AG04450 (cell line): Measurements from ENCODE around the gene ERC1. TPM values are rescaled to one million over a fixed set of nuclear protein-coding genes. Genes with fewer than 3 reads are reported as not detected.
"Not testable (repeated sequence)": the region's sequence is repeated elsewhere in the genome, so short reads cannot be mapped to it uniquely, and the experiment has no call there.

Experiments used
- CTCF ChIA-PET: fragments of 300-600, 350-600 bp; formaldehyde crosslinking; extraction: SDS; loops from one replicate; lab custom pipeline; 2022; ENCODE audit warnings: antibody characterized with exemption, inconsistent platforms; lab: Charles Lee
- POLR2A ChIA-PET: fragments of 350-600 bp; formaldehyde crosslinking; extraction: SDS; loops from one replicate; lab custom pipeline; 2021; ENCODE audit warnings: antibody characterized with exemption, inconsistent platforms; lab: Yijun Ruan, JAX
- DNase-seq: peaks from one replicate; pipeline ENCODE4 v3.0.0-alpha.2; 2011; ENCODE audit warnings: low read depth, low spot score
- H3K27ac ChIP-seq: one replicate; pipeline ENCODE4 v1.5.1; 2012; ENCODE audit warnings: low read depth, low read length, control low read depth
- H3K27me3 ChIP-seq: one replicate; pipeline ENCODE4 v1.6.0; 2012; ENCODE audit warnings: low read length; ENCODE audit not compliant: control insufficient read depth, insufficient read depth
- H3K4me3 ChIP-seq: 2 replicates; pipeline ENCODE4 v1.5.1; 2011; ENCODE audit warnings: mild to moderate bottlenecking, low read depth, low read length, control low read depth
- H3K9me3 ChIP-seq: 2 replicates; pipeline ENCODE4 v1.5.1; 2012; ENCODE audit warnings: low read length; ENCODE audit not compliant: control insufficient read depth, insufficient read depth
- CTCF ChIP-seq: IDR thresholded peaks from 2 replicates; pipeline ENCODE4 v1.5.1; 2011; ENCODE audit warnings: low read depth, low read length, control low read depth, inconsistent platforms
- polyA plus RNA-seq: library from polyadenylated mRNA; depleted of rRNA; stranded (reverse); fragments of >200 nt; gene quantifications from 2 replicates; pipeline ENCODE4 v1.2.3, GENCODE V29; 2011

ERC1 gene
- polyA plus RNA-seq, 1 experiment, result 28.6 TPM

- H3K27me3 ChIP-seq, result no peaks in the 10 kb centered on the region
- ChIA-PET CTCF (interaction anchor here (2.5 kb wide), 1 partner anchor 12 kb away, joined by 24 read pairs; no protein-coding TSS in a partner anchor), POLR2A (no interaction called here)
- no peak for TF ChIP-seq CTCF
- DNase-seq, result no peak
- no peak overlapping the region for H3K27ac ChIP-seq
- no peak overlapping the region for H3K4me3 ChIP-seq
- no peaks in the 10 kb centered on the region for H3K9me3 ChIP-seq
Measured at GRCh38 chr12:1130164-1130563, 139.1 kb downstream of the ERC1 start.

- no peak for TF ChIP-seq CTCF
- ChIA-PET CTCF (interaction anchor here (2.5 kb wide), 1 partner anchor 13 kb away, joined by 24 read pairs; no protein-coding TSS in a partner anchor), POLR2A (no interaction called here)
- no peaks in the 10 kb centered on the region for H3K9me3 ChIP-seq
- no peak for DNase-seq
- H3K27ac ChIP-seq, result no peak overlapping the region
- no peak overlapping the region for H3K4me3 ChIP-seq
- no peaks in the 10 kb centered on the region for H3K27me3 ChIP-seq
Measured at GRCh38 chr12:1130571-1130970, 139.5 kb downstream of the ERC1 start.

GRCh38 chr12:1131811-1132224 is 140.8 kb downstream of the ERC1 start:
- ChIA-PET CTCF (interaction anchor here (2.5 kb wide), 1 partner anchor 14 kb away, joined by 24 read pairs; no protein-coding TSS in a partner anchor), POLR2A (no interaction called here)
- no peak overlapping the region for H3K27ac ChIP-seq
- no peak for TF ChIP-seq CTCF
- no peak overlapping the region for H3K4me3 ChIP-seq
- no peaks in the 10 kb centered on the region for H3K9me3 ChIP-seq
- DNase-seq, result no peak
- no peaks in the 10 kb centered on the region for H3K27me3 ChIP-seq

- no peak for DNase-seq
- H3K4me3 ChIP-seq, result no peak overlapping the region
- H3K27me3 ChIP-seq, result no peaks in the 10 kb centered on the region
- ChIA-PET CTCF (interaction anchor here (1.1 kb wide), 1 partner anchor 14 kb away, joined by 4 read pairs; no protein-coding TSS in a partner anchor), POLR2A (no interaction called here)
- no peak overlapping the region for H3K27ac ChIP-seq
- no peaks in the 10 kb centered on the region for H3K9me3 ChIP-seq
- no peak for TF ChIP-seq CTCF
Measured at GRCh38 chr12:1132311-1132710, 141.3 kb downstream of the ERC1 start.

- Histone ChIP-seq H3K27ac (no peak overlapping the region), H3K27me3 (no peaks in the 10 kb centered on the region), H3K4me3 (no peak overlapping the region), H3K9me3 (no peaks in the 10 kb centered on the region)
- DNase-seq, result no peak
- no peak for TF ChIP-seq CTCF
- ChIA-PET CTCF (no interaction called here), POLR2A (no interaction called here)
Measured at GRCh38 chr12:1138691-1139090, 147.7 kb downstream of the ERC1 start.

GRCh38 chr12:1146758-1147157 is 155.7 kb downstream of the ERC1 start:
- DNase-seq, H3K9me3 ChIP-seq, CTCF ChIA-PET, POLR2A ChIA-PET, H3K4me3 ChIP-seq, H3K27me3 ChIP-seq, H3K27ac ChIP-seq: not testable (repeated sequence)
